B cell (primary cell): ENCODE results near the gene PYDC1.

Experiments
- EZH2 ChIP-seq: IDR thresholded peaks from 2 replicates; pipeline ENCODE4 v1.6.1; 2012; ENCODE audit warnings: borderline replicate concordance, low read depth, mild to moderate bottlenecking, moderate library complexity, low read length; ENCODE audit not compliant: insufficient read depth, poor library complexity, severe bottlenecking
- TF ChIP-seq, protein P1 (sequence below): fragments of 200-600 bp; IDR thresholded peaks from one replicate; pipeline ENCODE4 v1.8.0; 2022; ENCODE audit warnings: antibody characterized with exemption, mild to moderate bottlenecking

DNA sequence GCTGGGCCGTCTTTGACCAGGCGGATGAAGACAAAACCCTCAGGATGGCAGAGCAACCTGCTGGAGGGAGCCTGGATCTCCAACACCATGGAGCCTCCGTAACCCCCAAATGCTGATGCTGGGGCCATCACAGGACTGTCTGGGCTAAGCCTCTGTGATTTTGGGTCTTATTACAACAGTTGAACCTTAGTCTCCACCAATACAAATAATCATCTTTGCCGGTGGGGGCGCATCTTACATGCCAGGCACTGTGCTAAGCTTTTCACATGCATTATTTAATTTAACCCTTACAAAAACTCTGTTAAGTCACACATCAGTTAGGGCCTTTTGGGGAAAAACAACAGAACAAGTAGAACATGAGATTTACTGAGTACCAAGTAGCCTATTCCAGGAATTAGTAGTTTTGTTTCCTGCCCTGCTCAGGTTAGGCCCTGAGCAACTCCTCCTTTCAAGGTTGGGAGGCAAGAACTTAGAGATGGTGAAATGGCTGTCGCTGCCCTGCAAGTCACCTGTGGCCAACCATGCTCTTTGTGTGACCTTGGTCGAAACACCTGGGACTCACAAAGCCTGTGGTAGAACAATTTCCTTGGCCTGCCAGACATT lies 33.9 kb upstream of the PYDC1 start:
- TF ChIP-seq, protein P1, sequence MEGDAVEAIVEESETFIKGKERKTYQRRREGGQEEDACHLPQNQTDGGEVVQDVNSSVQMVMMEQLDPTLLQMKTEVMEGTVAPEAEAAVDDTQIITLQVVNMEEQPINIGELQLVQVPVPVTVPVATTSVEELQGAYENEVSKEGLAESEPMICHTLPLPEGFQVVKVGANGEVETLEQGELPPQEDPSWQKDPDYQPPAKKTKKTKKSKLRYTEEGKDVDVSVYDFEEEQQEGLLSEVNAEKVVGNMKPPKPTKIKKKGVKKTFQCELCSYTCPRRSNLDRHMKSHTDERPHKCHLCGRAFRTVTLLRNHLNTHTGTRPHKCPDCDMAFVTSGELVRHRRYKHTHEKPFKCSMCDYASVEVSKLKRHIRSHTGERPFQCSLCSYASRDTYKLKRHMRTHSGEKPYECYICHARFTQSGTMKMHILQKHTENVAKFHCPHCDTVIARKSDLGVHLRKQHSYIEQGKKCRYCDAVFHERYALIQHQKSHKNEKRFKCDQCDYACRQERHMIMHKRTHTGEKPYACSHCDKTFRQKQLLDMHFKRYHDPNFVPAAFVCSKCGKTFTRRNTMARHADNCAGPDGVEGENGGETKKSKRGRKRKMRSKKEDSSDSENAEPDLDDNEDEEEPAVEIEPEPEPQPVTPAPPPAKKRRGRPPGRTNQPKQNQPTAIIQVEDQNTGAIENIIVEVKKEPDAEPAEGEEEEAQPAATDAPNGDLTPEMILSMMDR, result no peak
- no peak for TF ChIP-seq EZH2
